Smooth muscle cell (in vitro differentiated cells): ENCODE measurements around the gene MSTN. TPM values are rescaled to one million over a fixed set of nuclear protein-coding genes. Genes with fewer than 3 reads are reported as not detected.

Experiments
- DNase-seq: peaks from one replicate; lab custom pipeline; 2025; ENCODE audit not compliant: unreplicated experiment; lab: John Stamatoyannopoulos, UW
- H2AFZ ChIP-seq: fragments of 200-600 bp; sonication (generic); 2 replicates; pipeline ENCODE4 v1.6.0; 2016; ENCODE audit warnings: antibody characterized with exemption, low read depth, mild to moderate bottlenecking
- H3F3A ChIP-seq: fragments of 200-600 bp; sonication (generic); 2 replicates; pipeline ENCODE4 v1.6.0; 2017; ENCODE audit warnings: antibody characterized with exemption, low read depth
- H3K27ac ChIP-seq: fragments of 200-600 bp; sonication (generic); 2 replicates; pipeline ENCODE4 v1.5.1; 2016; ENCODE audit warnings: low read depth, mild to moderate bottlenecking
- H3K27me3 ChIP-seq: fragments of 200-600 bp; sonication (generic); 2 replicates; pipeline ENCODE4 v1.6.1; 2016; ENCODE audit warnings: low read depth, mild to moderate bottlenecking
- H3K36me3 ChIP-seq: fragments of 200-600 bp; sonication (generic); 2 replicates; pipeline ENCODE4 v1.5.1; 2016; ENCODE audit warnings: low read depth
- H3K4me1 ChIP-seq: fragments of 200-600 bp; sonication (generic); 2 replicates; pipeline ENCODE4 v1.5.1; 2016; ENCODE audit warnings: low read depth
- H3K4me2 ChIP-seq: fragments of 200-600 bp; sonication (generic); 2 replicates; pipeline ENCODE4 v1.6.0; 2016; ENCODE audit warnings: mild to moderate bottlenecking
- H3K4me3 ChIP-seq: fragments of 200-600 bp; sonication (generic); 2 replicates; pipeline ENCODE4 v1.5.1; 2016; ENCODE audit warnings: mild to moderate bottlenecking
- H3K79me2 ChIP-seq: fragments of 200-600 bp; sonication (generic); 2 replicates; pipeline ENCODE4 v1.6.0; 2016; ENCODE audit warnings: low read depth, mild to moderate bottlenecking
- H3K9ac ChIP-seq: fragments of 200-600 bp; sonication (generic); 2 replicates; pipeline ENCODE4 v1.6.0; 2016; ENCODE audit warnings: low read depth
- H3K9me3 ChIP-seq: fragments of 200-600 bp; sonication (generic); replicated peaks from 2 replicates; pipeline ENCODE4 v1.5.1; 2016; ENCODE audit warnings: low read depth
- H4K20me1 ChIP-seq: fragments of 200-600 bp; sonication (generic); 2 replicates; pipeline ENCODE4 v1.6.0; 2016; ENCODE audit warnings: low read depth
- CTCF ChIP-seq: fragments of 200-600 bp; sonication (generic); IDR thresholded peaks from 2 replicates; pipeline ENCODE4 v1.5.1; 2017; ENCODE audit warnings: borderline replicate concordance, mild to moderate bottlenecking, antibody characterized with exemption; ENCODE audit not compliant: insufficient read depth, poor library complexity, severe bottlenecking
- WGBS: methylation state at CpG from one replicate; pipeline ENCODE4 v1.1.7; 2016; ENCODE audit warnings: low lambda C conversion rate; 5-methylcytosine and 5-hydroxymethylcytosine counted together
- polyA plus RNA-seq: library from polyadenylated mRNA; unstranded; fragments of >200 nt; fragmentation: Nextera tagmentation; extraction: Ambion mirVana; gene quantifications from 2 replicates; pipeline ENCODE4 v1.2.1, GENCODE V29; 2016
- total RNA-seq: library from RNA; depleted of rRNA; stranded (reverse); fragments of >200 nt; gene quantifications from 2 replicates; pipeline ENCODE4 v1.2.3, GENCODE V29; 2014

Gene MSTN
- total and polyA plus RNA-seq, 2 experiments from 2014 or later, result 0.09 TPM; not detected in 1

GRCh38 chr2:190053426-190053825 is 9.1 kb downstream of the MSTN start:
- Histone ChIP-seq H3K36me3 (no peaks in the 10 kb centered on the region), H3K27ac (no peak overlapping the region), H3K79me2 (no peaks in the 10 kb centered on the region), H3K4me2 (no peak overlapping the region), H4K20me1 (no peaks in the 10 kb centered on the region), H3F3A (no peaks in the 10 kb centered on the region), H3K9me3 (no peaks in the 10 kb centered on the region), H3K4me1 (no peaks in the 10 kb centered on the region), H3K9ac (no peak overlapping the region), H2AFZ (no peak overlapping the region), H3K27me3 (no peaks in the 10 kb centered on the region), H3K4me3 (no peak overlapping the region)
- TF ChIP-seq CTCF, result no peak
- WGBS, result 87% methylated on average over 5 of the region's 5 CpGs
- no peak for DNase-seq

DNA sequence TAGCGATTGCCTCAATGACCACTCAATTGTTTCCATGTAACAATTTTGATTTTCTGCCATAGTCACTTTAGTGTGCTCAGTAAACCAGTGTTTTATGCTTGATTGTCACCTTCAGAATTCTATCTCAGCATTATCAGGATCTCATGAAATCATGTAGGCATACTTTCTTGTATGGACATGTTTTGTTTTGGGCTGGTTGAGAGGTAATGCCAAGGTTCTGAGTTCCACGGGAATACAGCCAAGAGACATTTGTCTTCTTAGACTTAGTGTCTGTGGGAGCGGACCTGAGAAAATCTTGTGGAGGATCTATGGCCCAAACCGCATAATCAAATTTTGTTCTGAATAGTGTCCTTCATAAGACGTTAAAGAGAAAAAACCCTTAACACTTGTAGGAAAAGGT is 10.2 kb downstream of the MSTN start:
- H3K9ac ChIP-seq, result no peak overlapping the region
- H3K4me3 ChIP-seq, result no peak overlapping the region
- H3K27ac ChIP-seq, result no peak overlapping the region
- no peak overlapping the region for H2AFZ ChIP-seq
- no peak for TF ChIP-seq CTCF
- 94% methylated on average over 5 of the region's 5 CpGs for WGBS
- no peaks in the 10 kb centered on the region for H4K20me1 ChIP-seq
- no peaks in the 10 kb centered on the region for H3K9me3 ChIP-seq
- no peaks in the 10 kb centered on the region for H3K79me2 ChIP-seq
- H3K4me1 ChIP-seq, result no peaks in the 10 kb centered on the region
- H3K27me3 ChIP-seq, result no peaks in the 10 kb centered on the region
- no peak for DNase-seq
- no peak overlapping the region for H3K4me2 ChIP-seq
- H3K36me3 ChIP-seq, result no peaks in the 10 kb centered on the region
- H3F3A ChIP-seq, result no peaks in the 10 kb centered on the region

DNA sequence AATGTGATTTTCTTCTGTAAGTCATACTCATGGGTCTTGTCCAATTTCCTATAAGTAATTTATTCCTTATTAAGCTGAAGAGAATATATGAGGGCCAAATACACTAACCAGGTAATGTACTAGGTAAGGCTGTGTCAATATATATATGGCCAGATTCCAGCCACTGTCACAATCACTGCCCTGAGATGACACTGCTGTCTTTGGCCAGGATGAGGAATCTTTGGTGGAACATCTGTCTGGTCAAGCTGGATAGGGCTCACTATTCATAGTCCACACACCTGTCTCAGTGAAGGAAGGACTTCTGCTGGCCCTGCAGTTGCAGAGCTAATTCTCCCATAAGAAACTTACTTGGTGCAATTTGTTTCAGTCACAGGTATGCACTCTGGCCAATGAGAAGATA is 11.3 kb downstream of the MSTN start:
- Histone ChIP-seq H2AFZ (no peak overlapping the region), H3K9ac (no peak overlapping the region), H3K79me2 (no peaks in the 10 kb centered on the region), H3K4me3 (no peak overlapping the region), H3K27ac (no peak overlapping the region), H3K4me1 (no peaks in the 10 kb centered on the region), H3K4me2 (no peak overlapping the region), H3K9me3 (no peaks in the 10 kb centered on the region), H3K27me3 (no peaks in the 10 kb centered on the region), H4K20me1 (no peaks in the 10 kb centered on the region), H3K36me3 (no peaks in the 10 kb centered on the region), H3F3A (no peaks in the 10 kb centered on the region)
- TF ChIP-seq CTCF, result no peak
- DNase-seq, result no peak

GRCh38 chr2:190050001-190050400 is 12.5 kb downstream of the MSTN start:
- no peaks in the 10 kb centered on the region for H4K20me1 ChIP-seq
- H3F3A ChIP-seq, result no peaks in the 10 kb centered on the region
- H3K4me3 ChIP-seq, result no peak overlapping the region
- no peaks in the 10 kb centered on the region for H3K27me3 ChIP-seq
- no peak overlapping the region for H3K27ac ChIP-seq
- no peaks in the 10 kb centered on the region for H3K79me2 ChIP-seq
- no peak for DNase-seq
- peak overlapping the region; percentile 45 for H2AFZ ChIP-seq
- no peak for TF ChIP-seq CTCF
- H3K4me2 ChIP-seq, result no peak overlapping the region
- H3K9ac ChIP-seq, result no peak overlapping the region
- no peaks in the 10 kb centered on the region for H3K36me3 ChIP-seq
- no peaks in the 10 kb centered on the region for H3K9me3 ChIP-seq
- H3K4me1 ChIP-seq, result no peaks in the 10 kb centered on the region
